Ascending aorta (tissue), 2 donors: Measurements from ENCODE around the gene RTN1. TPM values are rescaled to one million over a fixed set of nuclear protein-coding genes. Genes with fewer than 3 reads are reported as not detected.

ENCODE experiments used
- DNase-seq, 2 donors: peaks; one replicate each; pipeline ENCODE4 v3.0.0-alpha.2; 2019; ENCODE audit warnings: low spot score in 2 of 2
- H3K27ac ChIP-seq, 2 donors: fragments of 200-600 bp; sonication (generic); one replicate each; pipeline ENCODE4 v1.5.1; 2016 to 2017; ENCODE audit warnings: mild to moderate bottlenecking in 1 of 2
- H3K27me3 ChIP-seq: fragments of 200-600 bp; sonication (generic); one replicate; pipeline ENCODE4 v1.5.1; 2017
- H3K36me3 ChIP-seq, 2 donors: fragments of 200-600 bp; sonication (generic); one replicate each; pipeline ENCODE4 v1.5.1; 2016
- H3K4me1 ChIP-seq, 2 donors: fragments of 200-600 bp; sonication (generic); one replicate each; pipeline ENCODE4 v1.5.1; 2016 to 2017; ENCODE audit warnings: mild to moderate bottlenecking in 1 of 2
- H3K4me3 ChIP-seq, 2 donors: fragments of 200-600 bp; sonication (generic); one replicate each; pipeline ENCODE4 v1.5.1; 2016 to 2017; ENCODE audit warnings: mild to moderate bottlenecking in 1 of 2
- H3K9me3 ChIP-seq, 2 donors: fragments of 200-600 bp; sonication (generic); one replicate each; pipeline ENCODE4 v1.5.1; 2016
- CTCF ChIP-seq, 3 experiments: fragments of 200-600 bp in 2 of 3; fragments of 450-650 bp in 1 of 3; sonication (generic) in 2 of 3; IDR thresholded peaks; one replicate each; pipeline ENCODE4 v1.5.1; 2016 to 2019; ENCODE audit warnings: antibody characterized with exemption in 3 of 3, mild to moderate bottlenecking in 1 of 3, moderate library complexity in 1 of 3
- intact Hi-C: fragments of 100-400 bp; cut with DNase I; formaldehyde crosslinking; loops from one replicate; pipeline ENCODE4 v1.15.1; 2023
- total RNA-seq: library from RNA; depleted of rRNA; stranded (reverse); fragments of >200 nt; gene quantifications from one replicate; pipeline ENCODE4 v1.1.0, GENCODE V29; 2016

RTN1 gene
- total RNA-seq, 1 donor from 2014 or later: 52.3 TPM

DNA sequence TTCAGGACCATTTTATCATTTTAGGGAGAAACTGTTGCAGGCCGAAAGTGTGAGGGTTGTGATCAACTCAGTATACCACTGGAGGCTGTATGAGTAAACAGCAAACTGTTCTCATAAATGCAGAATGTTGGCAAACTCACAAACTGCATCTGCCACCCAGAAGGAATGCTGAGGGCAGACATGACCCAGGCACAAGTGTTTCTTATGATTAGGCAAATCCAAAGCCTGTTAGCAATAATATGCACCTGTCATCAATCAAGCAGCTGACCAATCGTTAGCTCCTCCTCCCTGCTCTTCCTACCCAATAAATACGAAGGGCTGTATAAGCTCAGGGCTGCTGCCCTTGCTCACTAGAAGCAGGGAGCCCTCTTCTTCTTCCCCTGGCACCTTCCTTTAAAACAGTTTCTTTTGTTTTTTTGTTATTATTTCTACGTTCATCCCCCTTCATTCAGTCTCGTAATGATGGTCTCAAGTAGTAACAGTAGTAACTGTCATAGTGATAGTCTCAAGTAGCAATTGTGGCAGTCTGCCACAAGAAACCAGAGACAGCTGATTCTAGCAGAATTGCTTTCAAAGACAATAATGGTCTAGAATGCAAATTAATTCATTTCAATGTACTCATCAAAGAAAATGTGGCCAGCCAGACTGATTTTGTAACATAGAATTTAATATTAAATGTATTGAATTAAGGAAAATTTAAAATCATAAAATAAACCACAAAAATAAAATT, 278.8 kb downstream of the RTN1 start:
- intact Hi-C loops: no loop called here
- Histone ChIP-seq H3K4me1 (no peaks in the 10 kb centered on the region), H3K4me3 (no peak overlapping the region), H3K9me3 (no peaks in the 10 kb centered on the region), H3K27me3 (no peaks in the 10 kb centered on the region), H3K36me3 (peaks cover 0 to 11% of the 10 kb centered on the region in 2 donors), H3K27ac (no peak overlapping the region)
- TF ChIP-seq CTCF (IDR thresholded peaks at IDR 0.05): no peak
- no peak for DNase-seq

GRCh38 chr14:59588101-59588500, 282.5 kb downstream of the RTN1 start:
- DNase-seq: no peak
- TF ChIP-seq CTCF (IDR thresholded peaks at IDR 0.05): no peak
- no peaks in the 10 kb centered on the region for H3K4me1 ChIP-seq
- no peaks in the 10 kb centered on the region for H3K9me3 ChIP-seq
- H3K36me3 ChIP-seq: peaks cover 0 to 3% of the 10 kb centered on the region in 2 donors
- no peak overlapping the region for H3K27ac ChIP-seq
- intact Hi-C loops: no loop called here
- no peak overlapping the region for H3K4me3 ChIP-seq
- no peaks in the 10 kb centered on the region for H3K27me3 ChIP-seq

DNA sequence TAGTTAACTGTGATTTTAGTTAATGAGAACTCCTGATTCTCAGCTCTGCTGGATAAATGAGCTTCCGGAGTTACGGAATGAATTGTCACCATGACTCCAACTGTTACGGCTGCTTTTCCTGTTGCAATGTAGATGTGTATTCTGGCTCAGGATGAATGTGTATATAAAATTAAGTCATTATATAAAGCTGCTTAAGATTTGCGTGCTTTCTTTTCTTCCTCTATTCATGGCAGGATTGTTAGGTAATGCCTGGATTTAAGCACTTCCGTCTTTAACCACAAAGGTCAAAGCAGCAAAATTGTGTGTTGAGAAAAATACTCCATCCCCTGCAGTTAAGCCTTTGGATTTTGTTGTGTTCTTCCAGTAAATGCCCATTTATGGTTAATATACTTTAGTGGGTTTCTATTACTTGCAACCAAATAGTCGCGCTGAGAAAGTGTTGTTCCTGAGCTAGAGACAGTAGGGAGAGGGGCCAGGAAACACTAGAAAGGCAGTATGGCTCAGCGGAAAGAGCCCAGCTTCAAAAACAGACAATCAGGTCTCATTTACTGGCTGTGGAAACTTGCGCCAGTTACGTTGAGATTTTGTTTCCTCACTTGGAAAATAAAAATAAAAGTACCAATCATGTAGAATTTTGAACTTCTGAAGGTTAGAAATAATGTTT, 284.6 kb downstream of the RTN1 start:
- Histone ChIP-seq H3K4me1 (no peaks in the 10 kb centered on the region), H3K9me3 (no peaks in the 10 kb centered on the region), H3K36me3 (peaks cover 0 to 3% of the 10 kb centered on the region in 2 donors), H3K27ac (no peak overlapping the region), H3K4me3 (no peak overlapping the region), H3K27me3 (no peaks in the 10 kb centered on the region)
- DNase-seq: no peak
- intact Hi-C loops: no loop called here
- TF ChIP-seq CTCF (IDR thresholded peaks at IDR 0.05): no peak

DNA sequence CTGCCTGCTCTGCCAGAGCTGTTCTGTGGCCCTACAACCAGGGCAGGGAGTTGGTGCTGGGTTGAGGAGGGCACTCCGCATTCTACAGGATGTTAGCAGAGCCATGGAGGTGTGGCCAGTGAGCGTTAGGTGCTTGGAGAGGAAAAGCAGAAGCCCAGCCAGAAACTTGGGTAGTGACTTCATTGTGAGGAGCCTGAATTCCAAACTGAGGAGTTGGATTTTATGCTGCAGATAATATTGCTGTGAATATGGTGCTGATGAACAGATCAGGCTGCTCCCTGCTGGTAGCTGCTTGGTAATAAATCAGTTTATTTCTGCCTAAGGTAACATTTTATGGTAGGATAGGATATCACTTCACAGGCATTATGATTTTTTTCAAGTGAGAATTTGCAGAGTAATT, 286.8 kb downstream of the RTN1 start:
- no peaks in the 10 kb centered on the region for H3K36me3 ChIP-seq
- TF ChIP-seq CTCF (IDR thresholded peaks at IDR 0.05): no peak
- intact Hi-C loops: no loop called here
- no peaks in the 10 kb centered on the region for H3K4me1 ChIP-seq
- H3K27me3 ChIP-seq: no peaks in the 10 kb centered on the region
- DNase-seq: no peak
- no peaks in the 10 kb centered on the region for H3K9me3 ChIP-seq
- no peak overlapping the region for H3K27ac ChIP-seq
- H3K4me3 ChIP-seq: no peak overlapping the region

- DNase-seq: no peak
- no peak overlapping the region for H3K27ac ChIP-seq
Measured at GRCh38 chr14:59582845-59583509, 287.6 kb downstream of the RTN1 start.

More at GRCh38 chr14:59582845-59583509, 287.6 kb downstream of the RTN1 start:
- Histone ChIP-seq H3K4me3 (no peak overlapping the region), H3K4me1 (no peaks in the 10 kb centered on the region), H3K9me3 (no peaks in the 10 kb centered on the region), H3K27me3 (no peaks in the 10 kb centered on the region), H3K36me3 (no peaks in the 10 kb centered on the region)
- intact Hi-C loops: no loop called here
- no peak for TF ChIP-seq CTCF (IDR thresholded peaks at IDR 0.05)
